ENCODE measurements around the gene CFAP210.

CFAP210 gene

GRCh38 chr2:169717691-169718063 is 23.5 kb upstream of the CFAP210 start:
- DNase-seq (ENCODE audit: low read depth): no peak
- no peak overlapping the region for H3K4me3 ChIP-seq (ENCODE audit: low read length)
- no peak for TF ChIP-seq CTCF (conservative IDR thresholded peaks at IDR 0.05; ENCODE audit: low read length)

GRCh38 chr2:169716938-169717690 is 22.9 kb upstream of the CFAP210 start:
- DNase-seq (ENCODE audit: low read depth): no peak
- no peak for TF ChIP-seq CTCF (conservative IDR thresholded peaks at IDR 0.05; ENCODE audit: low read length)
- no peak overlapping the region for H3K4me3 ChIP-seq (ENCODE audit: low read length)

- DNase-seq (ENCODE audit: low read depth): peak; percentile 81
- no peak overlapping the region for H3K4me3 ChIP-seq (ENCODE audit: low read length)
- no peak for TF ChIP-seq CTCF (conservative IDR thresholded peaks at IDR 0.05; ENCODE audit: low read length)
These were observed 22.2 kb upstream of the CFAP210 start for GRCh38 chr2:169716238-169716886.

GRCh38 chr2:169715379-169716237 is 21.4 kb upstream of the CFAP210 start:
- no peak for TF ChIP-seq CTCF (conservative IDR thresholded peaks at IDR 0.05; ENCODE audit: low read length)
- peak; percentile 32 for DNase-seq (ENCODE audit: low read depth)

GRCh38 chr2:169714699-169715098 is 20.5 kb upstream of the CFAP210 start:
- no peak for DNase-seq (ENCODE audit: low read depth)
- no peak for TF ChIP-seq CTCF (conservative IDR thresholded peaks at IDR 0.05; ENCODE audit: low read length)
- no peak overlapping the region for H3K4me3 ChIP-seq (ENCODE audit: low read length)

More at GRCh38 chr2:169715379-169716237, 21.4 kb upstream of the CFAP210 start:
- H3K4me3 ChIP-seq (ENCODE audit: low read length): peak overlapping the region; percentile 39

- TF ChIP-seq CTCF (conservative IDR thresholded peaks at IDR 0.05; ENCODE audit: low read length): no peak
- no peak for DNase-seq (ENCODE audit: low read depth)
- no peak overlapping the region for H3K4me3 ChIP-seq (ENCODE audit: low read length)
These were observed 19.1 kb upstream of the CFAP210 start for GRCh38 chr2:169713331-169713730.
